ENCODE results near the gene PAN2. TPM values are rescaled to one million over a fixed set of nuclear protein-coding genes. Genes with fewer than 3 reads are reported as not detected.

Gene PAN2, protein sequence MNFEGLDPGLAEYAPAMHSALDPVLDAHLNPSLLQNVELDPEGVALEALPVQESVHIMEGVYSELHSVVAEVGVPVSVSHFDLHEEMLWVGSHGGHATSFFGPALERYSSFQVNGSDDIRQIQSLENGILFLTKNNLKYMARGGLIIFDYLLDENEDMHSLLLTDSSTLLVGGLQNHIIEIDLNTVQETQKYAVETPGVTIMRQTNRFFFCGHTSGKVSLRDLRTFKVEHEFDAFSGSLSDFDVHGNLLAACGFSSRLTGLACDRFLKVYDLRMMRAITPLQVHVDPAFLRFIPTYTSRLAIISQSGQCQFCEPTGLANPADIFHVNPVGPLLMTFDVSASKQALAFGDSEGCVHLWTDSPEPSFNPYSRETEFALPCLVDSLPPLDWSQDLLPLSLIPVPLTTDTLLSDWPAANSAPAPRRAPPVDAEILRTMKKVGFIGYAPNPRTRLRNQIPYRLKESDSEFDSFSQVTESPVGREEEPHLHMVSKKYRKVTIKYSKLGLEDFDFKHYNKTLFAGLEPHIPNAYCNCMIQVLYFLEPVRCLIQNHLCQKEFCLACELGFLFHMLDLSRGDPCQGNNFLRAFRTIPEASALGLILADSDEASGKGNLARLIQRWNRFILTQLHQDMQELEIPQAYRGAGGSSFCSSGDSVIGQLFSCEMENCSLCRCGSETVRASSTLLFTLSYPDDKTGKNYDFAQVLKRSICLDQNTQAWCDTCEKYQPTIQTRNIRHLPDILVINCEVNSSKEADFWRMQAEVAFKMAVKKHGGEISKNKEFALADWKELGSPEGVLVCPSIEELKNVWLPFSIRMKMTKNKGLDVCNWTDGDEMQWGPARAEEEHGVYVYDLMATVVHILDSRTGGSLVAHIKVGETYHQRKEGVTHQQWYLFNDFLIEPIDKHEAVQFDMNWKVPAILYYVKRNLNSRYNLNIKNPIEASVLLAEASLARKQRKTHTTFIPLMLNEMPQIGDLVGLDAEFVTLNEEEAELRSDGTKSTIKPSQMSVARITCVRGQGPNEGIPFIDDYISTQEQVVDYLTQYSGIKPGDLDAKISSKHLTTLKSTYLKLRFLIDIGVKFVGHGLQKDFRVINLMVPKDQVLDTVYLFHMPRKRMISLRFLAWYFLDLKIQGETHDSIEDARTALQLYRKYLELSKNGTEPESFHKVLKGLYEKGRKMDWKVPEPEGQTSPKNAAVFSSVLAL
- 45.3 TPM for total RNA-seq

DNA sequence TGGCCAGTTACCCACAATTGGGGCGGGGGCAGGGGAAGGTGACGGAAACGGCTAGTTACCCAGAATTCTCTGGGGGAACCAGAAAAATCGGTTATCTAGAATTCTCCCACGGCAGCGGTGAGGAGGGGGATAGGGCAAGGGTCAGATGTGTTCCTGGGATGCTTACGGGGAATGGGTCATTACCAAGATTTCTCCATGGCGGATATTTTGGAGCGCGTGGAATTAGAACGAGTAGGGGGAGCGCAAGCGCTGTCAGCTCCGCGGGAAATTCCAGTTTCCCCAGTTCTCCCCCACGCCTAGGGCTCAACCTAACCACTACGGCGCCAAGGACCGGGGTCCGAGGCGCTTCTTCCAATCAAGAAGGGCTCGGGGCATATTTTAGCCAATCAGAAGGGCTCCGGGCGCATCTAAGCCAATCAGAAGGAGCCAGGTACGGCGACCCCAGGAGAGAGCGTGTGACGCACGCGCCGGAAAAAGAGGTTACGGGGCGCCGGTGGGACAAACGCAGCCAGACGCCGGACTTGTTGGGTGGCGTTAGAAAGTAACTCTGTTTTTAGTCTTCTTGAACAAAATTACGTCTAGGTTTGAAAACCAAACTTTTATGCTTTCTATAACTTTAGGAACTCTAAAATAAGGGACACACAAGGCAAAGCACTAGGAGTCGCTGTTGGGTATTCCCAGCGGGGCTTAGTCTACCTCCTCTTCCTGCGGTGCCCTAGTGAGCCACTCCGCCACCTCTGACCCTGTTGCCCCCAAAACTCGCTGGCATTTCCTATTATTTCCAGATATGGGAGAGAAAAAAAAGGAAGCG is at the start of gene PAN2:
Gene PAN2 (minus strand): TSS at position 322 of the 811 bp plus-strand sequence. CDS start 906 bp downstream, outside the sequence.
- Histone ChIP-seq H3K36me3 (no peaks in the 10 kb centered on the region), H3K4me3 (peak within 1 kb of the TSS; percentile 62 to 67), H3K27ac (peak within 1 kb of the TSS; percentile 94 to 99), H3K27me3 (no peaks in the 10 kb centered on the region), H3K9me3 (no peaks in the 10 kb centered on the region), H3K4me1 (peaks cover 3 to 6% of the 10 kb centered on the region in 2 donors)
- peak; percentile 91 to 98 for DNase-seq (ENCODE audit: low spot score in 2 of 2)
- TF ChIP-seq, protein P1, sequence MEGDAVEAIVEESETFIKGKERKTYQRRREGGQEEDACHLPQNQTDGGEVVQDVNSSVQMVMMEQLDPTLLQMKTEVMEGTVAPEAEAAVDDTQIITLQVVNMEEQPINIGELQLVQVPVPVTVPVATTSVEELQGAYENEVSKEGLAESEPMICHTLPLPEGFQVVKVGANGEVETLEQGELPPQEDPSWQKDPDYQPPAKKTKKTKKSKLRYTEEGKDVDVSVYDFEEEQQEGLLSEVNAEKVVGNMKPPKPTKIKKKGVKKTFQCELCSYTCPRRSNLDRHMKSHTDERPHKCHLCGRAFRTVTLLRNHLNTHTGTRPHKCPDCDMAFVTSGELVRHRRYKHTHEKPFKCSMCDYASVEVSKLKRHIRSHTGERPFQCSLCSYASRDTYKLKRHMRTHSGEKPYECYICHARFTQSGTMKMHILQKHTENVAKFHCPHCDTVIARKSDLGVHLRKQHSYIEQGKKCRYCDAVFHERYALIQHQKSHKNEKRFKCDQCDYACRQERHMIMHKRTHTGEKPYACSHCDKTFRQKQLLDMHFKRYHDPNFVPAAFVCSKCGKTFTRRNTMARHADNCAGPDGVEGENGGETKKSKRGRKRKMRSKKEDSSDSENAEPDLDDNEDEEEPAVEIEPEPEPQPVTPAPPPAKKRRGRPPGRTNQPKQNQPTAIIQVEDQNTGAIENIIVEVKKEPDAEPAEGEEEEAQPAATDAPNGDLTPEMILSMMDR (IDR thresholded peaks at IDR 0.05), result peak; percentile 43 to 63 (median 55)
- intact Hi-C loops (cut with DNase I), result loop anchor here (1.0 to 2.0 kb wide), 3 partner anchors 18 to 33 kb away; partner anchors contain the start of genes CS and STAT2

DNA sequence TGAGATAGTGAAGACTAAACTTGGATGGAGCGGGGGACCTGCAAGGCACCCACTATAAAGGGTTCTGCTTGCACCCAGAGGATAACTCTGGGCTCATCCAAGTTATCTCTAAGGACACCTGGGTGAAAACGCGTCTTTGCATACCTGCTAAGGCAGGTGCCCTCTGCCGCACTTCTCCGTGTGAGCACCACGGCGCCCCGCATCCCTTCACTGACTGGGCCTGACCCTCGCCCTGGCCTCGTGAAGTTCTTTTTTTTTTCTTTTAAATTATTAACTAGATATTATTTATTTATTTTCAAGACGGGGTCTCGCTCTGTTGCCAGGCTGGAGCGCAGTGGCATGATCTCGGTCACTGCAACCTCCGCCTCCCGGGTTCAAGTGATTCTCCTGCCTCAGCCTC is 48.8 kb upstream of the PAN2 start:
- H3K4me3 ChIP-seq, result no peak overlapping the region
- peak in 1 of 2 donors; percentile 25 for DNase-seq (ENCODE audit: low spot score in 2 of 2)

DNA sequence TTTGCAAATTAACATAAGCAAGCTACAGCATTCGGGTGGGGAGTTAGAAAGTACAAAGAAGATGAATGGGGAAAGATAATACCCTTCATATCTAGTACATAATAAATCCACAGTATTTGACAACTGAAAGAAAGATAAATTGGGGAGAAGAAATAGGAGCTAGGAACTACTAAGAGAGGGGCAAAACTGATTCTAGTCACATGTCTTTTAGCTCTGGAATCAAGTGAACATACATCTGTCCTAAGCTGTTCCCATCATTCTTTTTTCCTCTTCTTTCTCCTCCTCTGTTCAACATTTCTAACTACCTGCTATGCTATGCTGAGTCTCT is 44.2 kb upstream of the PAN2 start:
- TF ChIP-seq, protein P1 (IDR thresholded peaks at IDR 0.05), result no peak
- Histone ChIP-seq H3K27me3 (no peaks in the 10 kb centered on the region), H3K4me1 (no peaks in the 10 kb centered on the region), H3K27ac (no peak overlapping the region), H3K4me3 (no peak overlapping the region), H3K9me3 (no peaks in the 10 kb centered on the region), H3K36me3 (no peaks in the 10 kb centered on the region)
- DNase-seq (ENCODE audit: low spot score in 2 of 2), result no peak
- intact Hi-C loops (cut with DNase I), result no loop called here

More for the DNA sequence above, 48.8 kb upstream of the PAN2 start:
- Histone ChIP-seq H3K4me1 (no peaks in the 10 kb centered on the region), H3K27ac (no peak overlapping the region), H3K9me3 (no peaks in the 10 kb centered on the region), H3K36me3 (no peaks in the 10 kb centered on the region), H3K27me3 (no peaks in the 10 kb centered on the region)
- TF ChIP-seq, protein P1 (IDR thresholded peaks at IDR 0.05), result no peak
- intact Hi-C loops (cut with DNase I), result no loop called here

DNA sequence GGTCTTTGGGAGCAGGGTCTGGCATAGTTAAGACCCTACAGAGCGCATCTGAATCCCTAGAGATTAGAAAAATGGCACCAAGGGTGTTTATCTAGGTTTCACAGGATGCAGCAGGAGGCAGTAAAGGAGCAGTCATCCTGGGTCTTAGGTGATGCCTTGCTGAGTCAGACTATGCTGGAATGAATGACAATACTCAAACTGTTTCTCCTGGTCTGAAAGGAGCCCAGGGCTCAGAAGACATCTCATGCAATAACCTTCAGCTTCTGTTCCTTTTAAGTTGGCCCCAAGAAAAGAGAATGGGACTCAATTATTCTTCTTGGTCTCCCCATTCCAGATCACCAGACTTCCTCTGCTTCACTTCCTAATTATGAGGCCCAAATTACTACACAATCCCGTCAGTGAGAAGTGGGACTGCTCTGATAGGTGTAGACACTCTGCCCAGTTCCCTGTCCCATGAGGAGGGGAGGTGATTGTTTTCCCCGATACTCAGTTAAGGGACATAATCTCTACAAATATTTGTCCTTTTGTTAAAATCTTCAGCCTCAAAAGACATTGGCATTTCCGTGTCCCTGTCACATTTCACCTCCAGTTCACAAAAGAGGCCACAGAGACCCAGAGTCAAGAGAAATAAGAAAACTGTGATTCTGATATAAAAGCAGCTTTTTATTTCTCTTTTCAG is 43.6 kb upstream of the PAN2 start:
- no peak overlapping the region for H3K27ac ChIP-seq
- intact Hi-C loops (cut with DNase I), result no loop called here
- no peaks in the 10 kb centered on the region for H3K27me3 ChIP-seq
- TF ChIP-seq, protein P1 (IDR thresholded peaks at IDR 0.05), result no peak
- DNase-seq (ENCODE audit: low spot score in 2 of 2), result peak in 1 of 2 donors; percentile 15
- H3K36me3 ChIP-seq, result no peaks in the 10 kb centered on the region
- no peaks in the 10 kb centered on the region for H3K4me1 ChIP-seq
- no peak overlapping the region for H3K4me3 ChIP-seq
- H3K9me3 ChIP-seq, result no peaks in the 10 kb centered on the region

Measured in ascending aorta (tissue), 2 donors.